WERI-Rb-1 (cell line): ENCODE results near the gene PSAP.
A peak's percentile ranks its signal among the peaks of the same experiment; 100 is the strongest.
"Not testable (repeated sequence)": the region's sequence is repeated elsewhere in the genome, so short reads cannot be mapped to it uniquely, and the experiment has no call there.

Source experiments
- DNase-seq: peaks from one replicate; pipeline ENCODE4 v3.0.0-alpha.2; 2020
- H3K27ac ChIP-seq: fragments of 250-450 bp; sonication (Bioruptor Pico); 2 replicates; pipeline ENCODE4 v1.5.1; 2020; ENCODE audit warnings: mild to moderate bottlenecking, moderate library complexity
- H3K27me3 ChIP-seq: fragments of 250-450 bp; sonication (Bioruptor Pico); 2 replicates; pipeline ENCODE4 v1.5.1; 2021; ENCODE audit warnings: mild to moderate bottlenecking, low read depth, moderate library complexity; ENCODE audit not compliant: insufficient read depth, severe bottlenecking
- H3K36me3 ChIP-seq: fragments of 250-450 bp; sonication (Bioruptor Pico); 2 replicates; pipeline ENCODE4 v1.5.1; 2020; ENCODE audit warnings: mild to moderate bottlenecking, moderate library complexity
- H3K4me3 ChIP-seq: 2 replicates; pipeline ENCODE4 v1.5.1; 2011; ENCODE audit warnings: low read depth, mild to moderate bottlenecking, control low read depth, low read length
- H3K9me3 ChIP-seq: fragments of 250-450 bp; sonication (Bioruptor Pico); 2 replicates; pipeline ENCODE4 v1.5.1; 2021; ENCODE audit warnings: mild to moderate bottlenecking, moderate library complexity; ENCODE audit not compliant: severe bottlenecking
- TF ChIP-seq, protein P1 (sequence below): IDR thresholded peaks from 2 replicates; pipeline ENCODE4 v1.5.1; 2011; ENCODE audit warnings: low read depth, mild to moderate bottlenecking, control low read depth, inconsistent platforms, low read length

The PSAP gene

GRCh38 chr10:71850743-71851464 is at the start of gene PSAP:
Gene PSAP, minus strand, starts transcription at chr10:71851251. Its CDS starts 30 bp downstream, at chr10:71851221.
- TF ChIP-seq, protein P1, sequence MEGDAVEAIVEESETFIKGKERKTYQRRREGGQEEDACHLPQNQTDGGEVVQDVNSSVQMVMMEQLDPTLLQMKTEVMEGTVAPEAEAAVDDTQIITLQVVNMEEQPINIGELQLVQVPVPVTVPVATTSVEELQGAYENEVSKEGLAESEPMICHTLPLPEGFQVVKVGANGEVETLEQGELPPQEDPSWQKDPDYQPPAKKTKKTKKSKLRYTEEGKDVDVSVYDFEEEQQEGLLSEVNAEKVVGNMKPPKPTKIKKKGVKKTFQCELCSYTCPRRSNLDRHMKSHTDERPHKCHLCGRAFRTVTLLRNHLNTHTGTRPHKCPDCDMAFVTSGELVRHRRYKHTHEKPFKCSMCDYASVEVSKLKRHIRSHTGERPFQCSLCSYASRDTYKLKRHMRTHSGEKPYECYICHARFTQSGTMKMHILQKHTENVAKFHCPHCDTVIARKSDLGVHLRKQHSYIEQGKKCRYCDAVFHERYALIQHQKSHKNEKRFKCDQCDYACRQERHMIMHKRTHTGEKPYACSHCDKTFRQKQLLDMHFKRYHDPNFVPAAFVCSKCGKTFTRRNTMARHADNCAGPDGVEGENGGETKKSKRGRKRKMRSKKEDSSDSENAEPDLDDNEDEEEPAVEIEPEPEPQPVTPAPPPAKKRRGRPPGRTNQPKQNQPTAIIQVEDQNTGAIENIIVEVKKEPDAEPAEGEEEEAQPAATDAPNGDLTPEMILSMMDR: no peak
- Histone ChIP-seq H3K9me3 (no peaks in the 10 kb centered on the region), H3K27ac (peak within 1 kb of the TSS; percentile 91), H3K36me3 (peaks cover 14% of the 10 kb centered on the region), H3K4me3 (peak within 1 kb of the TSS; percentile 59), H3K27me3 (no peaks in the 10 kb centered on the region)
- peak; percentile 99 for DNase-seq

DNA sequence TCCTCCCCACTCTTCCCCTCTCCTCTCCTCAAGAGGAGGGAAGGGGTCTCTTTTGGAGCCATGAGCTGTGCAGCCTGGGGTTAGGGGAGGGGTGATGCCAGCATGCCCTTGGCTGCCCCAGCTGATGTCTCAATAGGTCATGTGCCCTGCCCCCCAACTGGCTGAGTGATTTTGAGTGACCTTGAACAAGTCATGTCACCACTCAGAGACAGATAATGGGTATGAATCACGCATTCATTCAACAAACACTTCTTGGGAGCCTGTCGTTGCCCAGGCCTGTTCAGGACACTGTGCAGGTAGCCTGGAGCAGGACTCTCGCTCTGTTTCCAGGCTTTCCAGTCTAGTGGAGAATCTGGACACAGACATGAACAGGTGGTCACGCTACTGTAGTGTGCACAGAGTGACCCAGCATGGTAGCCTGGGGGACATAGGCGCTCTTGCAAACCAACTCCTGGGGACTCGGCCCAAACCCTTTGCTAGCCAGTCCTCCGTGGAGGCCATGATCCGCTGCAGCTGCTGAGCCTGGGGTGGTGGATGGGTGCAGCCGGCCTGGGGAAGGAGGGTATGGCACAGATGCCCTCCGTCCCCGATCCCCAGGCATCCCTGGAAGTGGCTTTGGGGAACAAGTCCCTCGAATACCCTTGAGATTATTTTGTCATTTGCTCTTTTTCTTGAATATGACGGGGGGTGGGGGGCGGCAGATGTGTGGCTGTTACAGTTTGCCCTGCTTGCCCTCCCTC is 49.6 kb upstream of the PSAP start:
- no peak overlapping the region for H3K4me3 ChIP-seq
- no peaks in the 10 kb centered on the region for H3K9me3 ChIP-seq
- TF ChIP-seq, protein P1: no peak
- no peak overlapping the region for H3K27ac ChIP-seq
- H3K36me3 ChIP-seq: no peaks in the 10 kb centered on the region
- no peak for DNase-seq
- no peaks in the 10 kb centered on the region for H3K27me3 ChIP-seq

DNA sequence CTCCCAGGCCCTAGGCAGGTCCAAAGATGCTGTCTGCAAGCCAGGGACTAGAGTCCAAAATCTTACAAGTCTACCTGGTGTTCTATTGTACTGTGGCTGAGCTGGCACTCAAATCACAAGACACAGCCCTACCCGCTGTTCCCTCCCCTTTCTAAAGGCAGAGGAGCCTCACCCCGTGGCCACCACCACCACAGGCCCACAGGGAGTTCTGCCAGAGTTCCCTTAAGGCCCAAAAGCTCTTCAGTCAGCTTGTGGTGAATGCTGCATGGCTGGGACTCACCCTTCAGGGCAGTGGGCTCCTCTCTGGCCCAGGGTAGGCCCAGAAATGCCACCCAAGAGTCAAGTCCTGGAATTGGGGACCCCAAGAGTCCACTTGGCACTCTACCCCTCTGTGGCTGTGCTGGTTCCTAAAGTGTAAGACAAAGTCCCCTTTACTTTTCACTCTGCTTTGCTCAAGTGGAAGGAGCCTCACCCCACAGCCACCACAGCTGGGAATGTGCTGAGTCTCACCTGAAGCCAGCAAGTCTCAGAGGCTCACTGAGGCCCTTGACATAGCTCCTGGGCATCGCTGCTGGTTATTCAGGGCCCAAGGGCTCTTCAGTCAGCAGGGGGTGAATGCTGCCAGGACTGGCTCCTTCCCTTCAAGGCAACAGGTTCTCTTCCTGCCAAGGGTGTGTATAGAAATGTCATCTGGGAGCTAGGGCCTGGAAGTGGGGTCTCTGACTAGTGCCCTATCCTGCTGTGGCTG is 48.8 kb upstream of the PSAP start:
- no peaks in the 10 kb centered on the region for H3K27me3 ChIP-seq
- H3K36me3 ChIP-seq: no peaks in the 10 kb centered on the region
- TF ChIP-seq, protein P1: no peak
- no peak overlapping the region for H3K4me3 ChIP-seq
- H3K9me3 ChIP-seq: no peaks in the 10 kb centered on the region
- no peak overlapping the region for H3K27ac ChIP-seq
- DNase-seq: no peak

GRCh38 chr10:71898346-71898745 is 47.3 kb upstream of the PSAP start:
- not testable (repeated sequence) for DNase-seq

GRCh38 chr10:71893920-71894319 is 42.9 kb upstream of the PSAP start:
- Histone ChIP-seq H3K4me3 (no peak overlapping the region), H3K36me3 (no peaks in the 10 kb centered on the region), H3K9me3 (no peaks in the 10 kb centered on the region), H3K27me3 (no peaks in the 10 kb centered on the region), H3K27ac (no peak overlapping the region)
- TF ChIP-seq, protein P1: no peak
- DNase-seq: no peak

More at GRCh38 chr10:71898346-71898745, 47.3 kb upstream of the PSAP start:
- not testable (repeated sequence) for H3K4me3 ChIP-seq, H3K9me3 ChIP-seq, H3K27me3 ChIP-seq, H3K27ac ChIP-seq, H3K36me3 ChIP-seq

DNA sequence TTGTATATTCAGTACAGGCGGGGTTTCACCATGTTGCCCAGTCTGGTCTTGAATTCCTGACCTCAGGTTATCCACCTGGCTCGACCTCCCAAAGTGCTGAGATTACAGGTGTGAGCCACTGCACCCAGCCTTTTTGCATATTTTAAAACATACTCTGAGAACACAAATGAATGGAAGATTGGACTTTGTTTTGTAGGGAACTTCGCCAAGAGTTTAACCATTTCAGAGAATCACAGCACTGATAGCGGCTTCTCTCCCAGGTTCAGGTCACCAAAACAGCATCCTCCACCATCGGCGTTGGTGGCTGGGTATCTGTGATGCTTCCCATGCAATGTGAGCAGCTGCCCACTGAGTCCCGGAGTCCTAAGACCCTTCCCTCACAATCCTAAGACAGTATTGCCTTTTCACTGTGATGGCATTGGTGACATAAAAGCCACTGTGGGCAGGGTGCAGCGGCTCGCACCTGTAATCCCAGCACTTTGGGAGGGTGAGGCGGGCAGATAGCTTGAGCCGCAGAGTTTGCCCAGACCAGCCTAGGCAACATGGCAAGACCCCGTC is 42.3 kb upstream of the PSAP start:
- Histone ChIP-seq H3K36me3 (no peaks in the 10 kb centered on the region), H3K27ac (no peak overlapping the region), H3K9me3 (no peaks in the 10 kb centered on the region), H3K27me3 (no peaks in the 10 kb centered on the region), H3K4me3 (no peak overlapping the region)
- no peak for DNase-seq
- TF ChIP-seq, protein P1: no peak
